Ovary (tissue), 3 donors: Measurements from ENCODE around the gene DTX1.

ENCODE experiments used
- EP300 ChIP-seq: sonication (generic); formaldehyde crosslinking; IDR thresholded peaks from one replicate; pipeline ENCODE4 v1.6.1; 2017; ENCODE audit warnings: antibody characterized with exemption
- POLR2A ChIP-seq: fragments of 450-650 bp; IDR thresholded peaks from one replicate; pipeline ENCODE4 v1.6.1; 2017; ENCODE audit warnings: antibody characterized with exemption, mild to moderate bottlenecking, moderate library complexity
- TF ChIP-seq, protein P1 (sequence below), 3 donors: fragments of 450-650 bp in 2 of 3; fragments of 200-600 bp in 1 of 3; IDR thresholded peaks; one replicate each; pipeline versions ENCODE4 v1.5.1 to v1.8.0; 2016 to 2022; ENCODE audit warnings: antibody characterized with exemption in 3 of 3, mild to moderate bottlenecking in 1 of 3
- donor health status: DM: no; HTN: no; CAD: no.

DNA sequence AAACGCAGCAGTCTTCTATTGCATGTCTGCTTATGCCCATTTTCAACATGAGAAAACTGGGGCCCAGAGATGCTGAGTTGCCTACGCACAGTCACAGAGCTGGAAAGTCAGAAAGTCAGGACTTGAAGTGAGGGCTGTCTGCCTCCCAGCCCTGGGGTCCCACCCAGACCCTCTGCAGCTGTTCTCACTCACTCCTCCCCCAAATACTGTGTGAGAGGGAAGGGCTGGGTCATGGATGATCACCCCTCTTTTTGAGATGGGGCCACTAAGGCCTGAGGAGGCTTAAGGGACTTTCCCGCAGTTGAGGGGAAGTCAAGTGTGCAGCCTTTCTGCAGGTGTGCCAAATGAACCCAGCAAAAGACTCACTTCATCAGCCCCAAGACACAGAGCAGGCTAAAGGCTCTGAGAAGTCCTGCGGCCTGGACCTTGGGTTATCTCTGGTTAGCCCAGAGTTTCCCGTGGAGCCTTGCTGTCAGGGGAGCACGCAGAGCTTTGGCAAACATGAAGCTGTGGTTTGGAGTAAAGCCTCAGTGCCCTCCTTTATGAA, 18.7 kb downstream of the DTX1 start:
- TF ChIP-seq, protein P1, sequence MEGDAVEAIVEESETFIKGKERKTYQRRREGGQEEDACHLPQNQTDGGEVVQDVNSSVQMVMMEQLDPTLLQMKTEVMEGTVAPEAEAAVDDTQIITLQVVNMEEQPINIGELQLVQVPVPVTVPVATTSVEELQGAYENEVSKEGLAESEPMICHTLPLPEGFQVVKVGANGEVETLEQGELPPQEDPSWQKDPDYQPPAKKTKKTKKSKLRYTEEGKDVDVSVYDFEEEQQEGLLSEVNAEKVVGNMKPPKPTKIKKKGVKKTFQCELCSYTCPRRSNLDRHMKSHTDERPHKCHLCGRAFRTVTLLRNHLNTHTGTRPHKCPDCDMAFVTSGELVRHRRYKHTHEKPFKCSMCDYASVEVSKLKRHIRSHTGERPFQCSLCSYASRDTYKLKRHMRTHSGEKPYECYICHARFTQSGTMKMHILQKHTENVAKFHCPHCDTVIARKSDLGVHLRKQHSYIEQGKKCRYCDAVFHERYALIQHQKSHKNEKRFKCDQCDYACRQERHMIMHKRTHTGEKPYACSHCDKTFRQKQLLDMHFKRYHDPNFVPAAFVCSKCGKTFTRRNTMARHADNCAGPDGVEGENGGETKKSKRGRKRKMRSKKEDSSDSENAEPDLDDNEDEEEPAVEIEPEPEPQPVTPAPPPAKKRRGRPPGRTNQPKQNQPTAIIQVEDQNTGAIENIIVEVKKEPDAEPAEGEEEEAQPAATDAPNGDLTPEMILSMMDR (IDR thresholded peaks at IDR 0.05) = no peak
- TF ChIP-seq POLR2A (no peak), EP300 (no peak)
